Activated CD8-positive, alpha-beta memory T cell treated with anti-CD3 and anti-CD28 coated beads for 36 hours (primary cell): ENCODE measurements around the gene CDC42EP5. TPM values are rescaled to one million over a fixed set of nuclear protein-coding genes. Genes with fewer than 3 reads are reported as not detected.
"Not testable (repeated sequence)": the region's sequence is repeated elsewhere in the genome, so short reads cannot be mapped to it uniquely, and the experiment has no call there.

Experiments used
- CTCF ChIA-PET: fragments of 350-600 bp; sonication (Branson Sonifier 250); formaldehyde crosslinking; loops from one replicate; lab custom pipeline; 2021; ENCODE audit warnings: antibody characterized with exemption; lab: Charles Lee
- POLR2A ChIA-PET: fragments of 350-600 bp; sonication (Branson Sonifier 250); formaldehyde crosslinking; loops from one replicate; lab custom pipeline; 2021; ENCODE audit warnings: antibody characterized with exemption; lab: Charles Lee
- total RNA-seq, 2 experiments: library from RNA; stranded (reverse); gene quantifications; one replicate each; pipeline ENCODE4 v1.2.3, GENCODE V29; 2021

Gene CDC42EP5
- total RNA-seq, result 1 to 10 TPM in 1 of 2 experiments, under 1 TPM in 1; 0.51 to 1.2 TPM

GRCh38 chr19:54473071-54473891 is at the start of gene CDC42EP5:
TSS of gene CDC42EP5 (minus strand) at chr19:54473296. CDS start at chr19:54465547, 7,749 bp downstream.
- POLR2A ChIA-PET, result no interaction called here
- CTCF ChIA-PET, result interaction anchor here (1.1 kb wide), 1 partner anchor 8 kb away, joined by 5 read pairs; no protein-coding TSS in a partner anchor

- POLR2A ChIA-PET, result no interaction called here
- CTCF ChIA-PET, result no interaction called here
These were observed 48.9 kb upstream of the CDC42EP5 start for GRCh38 chr19:54521860-54522513.

- POLR2A ChIA-PET, result no interaction called here
- CTCF ChIA-PET, result no interaction called here
These were observed 48.1 kb upstream of the CDC42EP5 start for GRCh38 chr19:54521022-54521859.

- POLR2A ChIA-PET, result no interaction called here
- CTCF ChIA-PET, result interaction anchor here (1.3 kb wide), 1 partner anchor 40 kb away, joined by 3 read pairs; no protein-coding TSS in a partner anchor
These were observed 45.7 kb upstream of the CDC42EP5 start for GRCh38 chr19:54518844-54519243.

GRCh38 chr19:54517483-54517882 is 44.4 kb upstream of the CDC42EP5 start:
- POLR2A ChIA-PET, result interaction anchor here (0.7 kb wide), 1 partner anchor 773 kb away, joined by 4 read pairs; no protein-coding TSS in a partner anchor
- CTCF ChIA-PET, result interaction anchor here (0.7 to 1.3 kb wide), 2 partner anchors 39 to 177 kb away, joined by 3 read pairs; no protein-coding TSS in a partner anchor

GRCh38 chr19:54515156-54515555 is 42.1 kb upstream of the CDC42EP5 start:
- POLR2A ChIA-PET, result no interaction called here
- CTCF ChIA-PET, result interaction anchor here (1.2 kb wide), 1 partner anchor 22 kb away, joined by 3 read pairs; no protein-coding TSS in a partner anchor

GRCh38 chr19:54509200-54509940 is 36.3 kb upstream of the CDC42EP5 start:
- CTCF ChIA-PET, POLR2A ChIA-PET: not testable (repeated sequence)

- CTCF ChIA-PET, POLR2A ChIA-PET: not testable (repeated sequence)
These were observed 35.4 kb upstream of the CDC42EP5 start for GRCh38 chr19:54508487-54508886.

- CTCF ChIA-PET, result no interaction called here
- POLR2A ChIA-PET, result no interaction called here
These were observed 34.7 kb upstream of the CDC42EP5 start for GRCh38 chr19:54507824-54508223.

- POLR2A ChIA-PET, CTCF ChIA-PET: not testable (repeated sequence)
These were observed 34.1 kb upstream of the CDC42EP5 start for GRCh38 chr19:54507038-54507717.

GRCh38 chr19:54506079-54506478 is 33.0 kb upstream of the CDC42EP5 start:
- CTCF ChIA-PET, result no interaction called here
- POLR2A ChIA-PET, result no interaction called here

GRCh38 chr19:54505542-54505941 is 32.4 kb upstream of the CDC42EP5 start:
- POLR2A ChIA-PET, CTCF ChIA-PET: not testable (repeated sequence)

GRCh38 chr19:54502518-54503048 is 29.5 kb upstream of the CDC42EP5 start, which contains the start of gene LAIR2:
TSS of gene LAIR2 (plus strand) at chr19:54502831. CDS start at chr19:54502919, 88 bp downstream.
- ChIA-PET POLR2A (no interaction called here), CTCF (no interaction called here)

- POLR2A ChIA-PET, CTCF ChIA-PET: not testable (repeated sequence)
These were observed 25.3 kb upstream of the CDC42EP5 start for GRCh38 chr19:54498451-54498772.

GRCh38 chr19:54497747-54498450 is 24.8 kb upstream of the CDC42EP5 start:
- CTCF ChIA-PET, POLR2A ChIA-PET: not testable (repeated sequence)

GRCh38 chr19:54495284-54495683 is 22.2 kb upstream of the CDC42EP5 start:
- CTCF ChIA-PET, POLR2A ChIA-PET: not testable (repeated sequence)

GRCh38 chr19:54493967-54494585 is 21.0 kb upstream of the CDC42EP5 start:
- CTCF ChIA-PET, result no interaction called here

More at GRCh38 chr19:54493967-54494585, 21.0 kb upstream of the CDC42EP5 start:
- POLR2A ChIA-PET, result no interaction called here
